Uterus (tissue), 4 donors: ENCODE results near the gene C17orf113. TPM values are rescaled to one million over a fixed set of nuclear protein-coding genes. Genes with fewer than 3 reads are reported as not detected.

Experiments used
- DNase-seq, 2 donors: peaks; one replicate each; pipeline ENCODE4 v3.0.0-alpha.2; 2019 to 2020
- H3K27ac ChIP-seq, 2 donors: fragments of 200-600 bp; sonication (generic); 1 replicate in 1 of 2; 2 replicates in 1 of 2; pipeline ENCODE4 v1.5.1; 2016 to 2018
- H3K27me3 ChIP-seq, 2 donors: fragments of 200-600 bp; sonication (generic); one replicate each; pipeline ENCODE4 v1.5.1; 2018 to 2019; ENCODE audit warnings: control low read depth in 1 of 2
- H3K36me3 ChIP-seq, 2 donors: fragments of 200-600 bp; sonication (generic); one replicate each; pipeline ENCODE4 v1.5.1; 2019; ENCODE audit warnings: control low read depth in 1 of 2
- H3K4me1 ChIP-seq, 2 donors: fragments of 200-600 bp; sonication (generic); one replicate each; pipeline ENCODE4 v1.5.1; 2018 to 2019; ENCODE audit warnings: control low read depth in 1 of 2
- H3K4me3 ChIP-seq, 2 donors: fragments of 200-600 bp; sonication (generic); 1 replicate in 1 of 2; 2 replicates in 1 of 2; pipeline ENCODE4 v1.5.1; 2018 to 2019; ENCODE audit warnings: mild to moderate bottlenecking in 1 of 2
- H3K9me3 ChIP-seq, 2 donors: fragments of 200-600 bp; sonication (generic); one replicate each; pipeline ENCODE4 v1.5.1; 2019; ENCODE audit warnings: control low read depth in 1 of 2
- POLR2A ChIP-seq, 2 donors: fragments of 450-650 bp; IDR thresholded peaks; one replicate each; pipeline ENCODE4 v1.6.1; 2016; ENCODE audit warnings: antibody characterized with exemption in 2 of 2, mild to moderate bottlenecking in 1 of 2, moderate library complexity in 1 of 2
- intact Hi-C: fragments of 100-400 bp; cut with DNase I; formaldehyde crosslinking; loops from one replicate; pipeline ENCODE4 v1.15.1; 2023; ENCODE audit warnings: low total_unique reads
- total RNA-seq, 4 donors: library from RNA; depleted of rRNA in 3 of 4; stranded (reverse); fragments of >200 nt in 3 of 4; gene quantifications; one replicate each; pipeline versions ENCODE4 v1.1.0 to v1.2.4, GENCODE V29; 2014 to 2023
- TF ChIP-seq, protein P1 (sequence below), 4 experiments: fragments of 200-600 bp in 2 of 4; fragments of 450-650 bp in 2 of 4; sonication (generic) in 2 of 4; IDR thresholded peaks; one replicate each; pipeline ENCODE4 v1.5.1; 2016 to 2019; ENCODE audit warnings: antibody characterized with exemption in 4 of 4, mild to moderate bottlenecking in 2 of 4, moderate library complexity in 1 of 4
- donor health status: DM: yes; HTN: yes; CAD: no.

Gene C17orf113
- total RNA-seq, 4 donors from 2014 or later: 0.77 to 3.3 (median 2.1) TPM; not detected in 1

DNA sequence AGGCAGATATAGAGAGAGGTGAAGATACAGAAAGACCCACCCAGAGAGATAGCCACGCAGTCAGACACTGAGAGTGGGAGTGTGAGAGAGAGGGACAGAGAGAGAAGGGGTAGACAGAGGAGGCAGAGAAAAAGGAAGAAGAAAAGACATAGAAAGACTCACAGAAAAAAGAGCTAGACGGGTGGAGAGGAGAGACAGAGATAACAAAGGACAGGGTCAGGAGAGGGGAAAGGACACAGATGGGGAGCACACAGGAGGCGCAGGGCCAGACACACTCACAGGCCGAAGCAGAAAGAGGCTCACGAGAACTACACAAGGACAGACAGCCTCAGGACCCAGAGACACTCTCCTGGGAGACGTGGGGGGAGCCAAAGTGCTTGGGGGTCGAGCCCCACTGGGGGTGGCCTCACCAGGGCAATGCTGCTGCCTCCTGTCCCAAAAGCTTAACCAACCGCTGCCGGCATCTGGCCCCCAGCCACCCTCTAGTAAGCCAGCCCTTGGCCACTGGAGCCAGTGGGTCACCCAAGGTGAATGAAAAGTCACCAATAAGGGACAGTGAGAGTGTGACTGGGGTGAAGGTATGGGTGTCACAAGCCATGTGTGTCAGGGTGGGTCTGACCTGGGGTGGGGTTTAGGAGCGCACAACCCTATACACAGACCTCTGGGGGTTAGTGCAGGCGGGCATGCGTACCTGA is 44.1 kb upstream of the C17orf113 start:
- no peak for TF ChIP-seq POLR2A (IDR thresholded peaks at IDR 0.05)
- TF ChIP-seq, protein P1, sequence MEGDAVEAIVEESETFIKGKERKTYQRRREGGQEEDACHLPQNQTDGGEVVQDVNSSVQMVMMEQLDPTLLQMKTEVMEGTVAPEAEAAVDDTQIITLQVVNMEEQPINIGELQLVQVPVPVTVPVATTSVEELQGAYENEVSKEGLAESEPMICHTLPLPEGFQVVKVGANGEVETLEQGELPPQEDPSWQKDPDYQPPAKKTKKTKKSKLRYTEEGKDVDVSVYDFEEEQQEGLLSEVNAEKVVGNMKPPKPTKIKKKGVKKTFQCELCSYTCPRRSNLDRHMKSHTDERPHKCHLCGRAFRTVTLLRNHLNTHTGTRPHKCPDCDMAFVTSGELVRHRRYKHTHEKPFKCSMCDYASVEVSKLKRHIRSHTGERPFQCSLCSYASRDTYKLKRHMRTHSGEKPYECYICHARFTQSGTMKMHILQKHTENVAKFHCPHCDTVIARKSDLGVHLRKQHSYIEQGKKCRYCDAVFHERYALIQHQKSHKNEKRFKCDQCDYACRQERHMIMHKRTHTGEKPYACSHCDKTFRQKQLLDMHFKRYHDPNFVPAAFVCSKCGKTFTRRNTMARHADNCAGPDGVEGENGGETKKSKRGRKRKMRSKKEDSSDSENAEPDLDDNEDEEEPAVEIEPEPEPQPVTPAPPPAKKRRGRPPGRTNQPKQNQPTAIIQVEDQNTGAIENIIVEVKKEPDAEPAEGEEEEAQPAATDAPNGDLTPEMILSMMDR (IDR thresholded peaks at IDR 0.05): no peak
- H3K27me3 ChIP-seq: peaks cover 3 to 14% of the 10 kb centered on the region in 2 donors
- H3K9me3 ChIP-seq: no peaks in the 10 kb centered on the region
- H3K27ac ChIP-seq: no peak overlapping the region
- no peak overlapping the region for H3K4me3 ChIP-seq
- no peak for DNase-seq
- H3K4me1 ChIP-seq: peaks cover 0 to 7% of the 10 kb centered on the region in 2 donors
- intact Hi-C loops: no loop called here
- no peaks in the 10 kb centered on the region for H3K36me3 ChIP-seq

DNA sequence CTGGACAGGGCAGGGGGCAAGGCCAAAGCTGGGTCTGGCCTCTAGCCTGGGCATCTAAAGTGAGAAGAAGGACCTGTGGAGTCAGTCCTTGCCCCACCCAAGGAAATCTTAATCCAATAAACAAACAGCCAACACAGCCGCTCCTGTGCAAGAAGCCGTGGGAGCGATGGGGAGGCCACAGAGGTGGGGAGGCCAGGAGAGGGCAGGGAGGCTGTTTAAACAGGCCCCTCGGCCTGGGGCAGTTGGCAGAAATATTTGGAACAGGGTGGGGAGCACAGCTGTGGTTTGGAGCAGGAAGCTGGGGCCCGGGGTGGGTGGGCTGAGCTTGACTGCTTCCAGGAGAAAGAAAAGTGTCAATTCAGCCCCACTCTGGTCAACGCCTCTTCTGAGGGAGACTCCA is 42.5 kb upstream of the C17orf113 start:
- intact Hi-C loops: no loop called here
- TF ChIP-seq POLR2A (IDR thresholded peaks at IDR 0.05): no peak
- TF ChIP-seq, protein P1 (IDR thresholded peaks at IDR 0.05): no peak
- H3K36me3 ChIP-seq: no peaks in the 10 kb centered on the region

DNA sequence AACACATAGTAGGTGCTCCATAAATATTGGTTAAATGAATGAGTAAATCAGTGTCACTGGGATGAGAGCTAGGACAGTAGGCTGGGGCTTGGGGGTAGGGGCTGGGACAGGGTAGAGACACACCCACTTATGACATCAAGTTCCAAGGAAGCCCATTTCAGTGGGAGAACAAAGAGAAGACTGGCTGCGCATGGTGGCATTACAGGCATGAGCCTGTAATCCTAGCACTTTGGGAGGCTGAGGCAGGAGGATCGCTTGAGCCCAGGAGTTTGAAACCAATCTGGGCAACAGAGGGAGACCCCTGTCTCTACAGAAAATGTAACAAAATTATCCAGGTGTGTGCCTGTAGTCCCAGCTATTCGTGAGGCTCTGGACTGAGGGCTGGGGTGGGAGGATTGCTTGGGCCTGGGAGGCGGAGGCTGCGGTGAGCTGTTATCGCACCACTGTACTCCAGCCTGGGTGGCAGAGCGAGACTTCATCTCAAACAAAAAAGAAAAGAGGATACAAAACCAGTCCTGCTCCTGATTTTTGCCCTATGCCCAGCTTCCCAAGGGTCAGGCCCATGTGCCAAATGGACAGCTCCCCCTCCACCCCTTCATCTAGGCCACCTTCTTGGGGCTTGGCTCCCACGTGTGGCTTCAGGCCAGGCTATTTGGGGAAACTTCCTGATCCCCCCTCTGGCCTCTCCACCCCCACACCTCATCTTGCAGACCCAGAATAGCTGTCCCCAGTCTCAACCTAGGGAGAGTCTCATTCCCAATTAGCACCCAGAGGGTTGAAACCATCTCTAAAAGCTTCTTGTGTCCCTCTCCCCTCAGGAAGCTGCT is 40.8 kb upstream of the C17orf113 start:
- no peak for TF ChIP-seq POLR2A (IDR thresholded peaks at IDR 0.05)
- TF ChIP-seq, protein P1 (IDR thresholded peaks at IDR 0.05): no peak
- Histone ChIP-seq H3K36me3 (no peaks in the 10 kb centered on the region), H3K9me3 (no peaks in the 10 kb centered on the region), H3K27me3 (no peaks in the 10 kb centered on the region), H3K4me1 (no peaks in the 10 kb centered on the region), H3K27ac (no peak overlapping the region), H3K4me3 (no peak overlapping the region)
- intact Hi-C loops: no loop called here
- DNase-seq: no peak

More for the DNA sequence above, 42.5 kb upstream of the C17orf113 start:
- no peak for DNase-seq
- Histone ChIP-seq H3K27me3 (peaks cover 0 to 12% of the 10 kb centered on the region in 2 donors), H3K4me3 (no peak overlapping the region), H3K4me1 (peaks cover 0 to 3% of the 10 kb centered on the region in 2 donors), H3K27ac (no peak overlapping the region), H3K9me3 (no peaks in the 10 kb centered on the region)

DNA sequence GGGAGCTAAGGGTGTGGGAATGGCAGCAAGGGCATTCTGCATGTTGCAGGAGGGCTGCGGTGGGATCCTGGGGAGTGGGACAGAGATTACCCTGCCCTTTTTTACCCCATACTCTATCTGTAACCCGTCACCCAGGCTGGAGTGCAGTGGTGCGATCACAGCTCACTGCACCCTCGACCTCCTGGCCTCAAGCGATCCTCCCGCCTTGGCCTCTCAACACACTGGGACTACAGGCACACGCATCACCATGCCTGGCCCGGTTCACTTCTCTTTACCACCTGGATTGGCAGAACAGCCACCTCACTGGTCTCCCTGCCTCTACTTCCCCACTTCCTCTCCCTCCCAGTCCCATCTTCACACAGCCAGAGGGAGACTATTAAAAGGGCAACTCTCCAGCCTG is 38.3 kb upstream of the C17orf113 start:
- no peak for DNase-seq
- TF ChIP-seq, protein P1 (IDR thresholded peaks at IDR 0.05): no peak
- TF ChIP-seq POLR2A (IDR thresholded peaks at IDR 0.05): no peak
- no peaks in the 10 kb centered on the region for H3K36me3 ChIP-seq
- H3K4me1 ChIP-seq: no peaks in the 10 kb centered on the region
- H3K9me3 ChIP-seq: no peaks in the 10 kb centered on the region
- H3K27ac ChIP-seq: no peak overlapping the region
- no peak overlapping the region for H3K4me3 ChIP-seq
- H3K27me3 ChIP-seq: no peaks in the 10 kb centered on the region
- intact Hi-C loops: no loop called here
